GM19193 (cell line): ENCODE measurements around the gene THADA.

ENCODE experiments used
- POLR2A ChIP-seq: IDR thresholded peaks from 4 replicates; pipeline ENCODE4 v1.6.1; 2011; ENCODE audit not compliant: insufficient read depth, insufficient read length; ENCODE audit errors: extremely low read depth

Gene THADA

GRCh38 chr2:43525506-43525905 lies 70.3 kb downstream of the THADA start:
- TF ChIP-seq POLR2A = no peak

- TF ChIP-seq POLR2A = no peak
Observed at GRCh38 chr2:43524177-43524965, 71.5 kb downstream of the THADA start.

GRCh38 chr2:43522177-43522576 lies 73.7 kb downstream of the THADA start:
- no peak for TF ChIP-seq POLR2A

GRCh38 chr2:43521568-43521967 lies 74.3 kb downstream of the THADA start:
- TF ChIP-seq POLR2A = no peak

- TF ChIP-seq POLR2A = no peak
Observed at GRCh38 chr2:43520919-43521318, 74.9 kb downstream of the THADA start.

- TF ChIP-seq POLR2A = no peak
Observed at GRCh38 chr2:43519643-43520221, 76.1 kb downstream of the THADA start.

GRCh38 chr2:43518718-43519117 lies 77.1 kb downstream of the THADA start:
- no peak for TF ChIP-seq POLR2A

- TF ChIP-seq POLR2A = no peak
Observed at GRCh38 chr2:43518181-43518580, 77.7 kb downstream of the THADA start.

GRCh38 chr2:43515807-43516497 lies 79.9 kb downstream of the THADA start:
- TF ChIP-seq POLR2A = no peak

- no peak for TF ChIP-seq POLR2A
Observed at GRCh38 chr2:43515248-43515647, 80.6 kb downstream of the THADA start.

- no peak for TF ChIP-seq POLR2A
Observed at GRCh38 chr2:43513796-43514195, 82.0 kb downstream of the THADA start.

- no peak for TF ChIP-seq POLR2A
Observed at GRCh38 chr2:43513216-43513615, 82.6 kb downstream of the THADA start.

- TF ChIP-seq POLR2A = no peak
Observed at GRCh38 chr2:43511199-43511598, 84.6 kb downstream of the THADA start.

- TF ChIP-seq POLR2A = no peak
Observed at GRCh38 chr2:43509886-43510285, 86.0 kb downstream of the THADA start.

GRCh38 chr2:43508209-43508608 lies 87.6 kb downstream of the THADA start:
- no peak for TF ChIP-seq POLR2A

GRCh38 chr2:43507137-43507536 lies 88.7 kb downstream of the THADA start:
- no peak for TF ChIP-seq POLR2A
